SK-N-SH (cell line): Measurements from ENCODE around the gene ASTL.

Experiments used
- CHD2 ChIP-seq: fragments of 150-350 bp; IDR thresholded peaks from 2 replicates; pipeline ENCODE4 v1.6.1; 2018; ENCODE audit warnings: low read length; ENCODE audit not compliant: partially characterized antibody
- EZH2phosphoT487 ChIP-seq: fragments of 200-600 bp; sonication (generic); IDR thresholded peaks from 2 replicates; pipeline ENCODE4 v1.6.1; 2017; ENCODE audit warnings: low read depth, mixed run types, mild to moderate bottlenecking, antibody characterized with exemption, moderate library complexity, borderline replicate concordance
- FOXJ3 ChIP-seq: sonication (generic); formaldehyde crosslinking; IDR thresholded peaks from 2 replicates; pipeline ENCODE4 v1.5.1; 2020; ENCODE audit warnings: mild to moderate bottlenecking, missing genetic modification reagents
- GATA2 ChIP-seq: sonication (generic); formaldehyde crosslinking; IDR thresholded peaks from 2 replicates; pipeline ENCODE4 v1.5.0; 2020; ENCODE audit warnings: mild to moderate bottlenecking, missing genetic modification reagents
- JUND ChIP-seq: IDR thresholded peaks from 2 replicates; pipeline ENCODE4 v1.4.0; 2012
- MXI1 ChIP-seq: IDR thresholded peaks from 2 replicates; pipeline ENCODE4 v1.6.1; 2012; ENCODE audit warnings: mild to moderate bottlenecking, low read depth, low read length, improper control_type of control experiment
- POLR2AphosphoS5 ChIP-seq: IDR thresholded peaks from 2 replicates; pipeline ENCODE4 v1.6.1; 2012; ENCODE audit warnings: low read depth, low read length
- RCOR1 ChIP-seq: fragments of 150-350 bp; IDR thresholded peaks from 2 replicates; pipeline ENCODE4 v1.6.1; 2017; ENCODE audit warnings: antibody characterized with exemption, low read length
- TF ChIP-seq, protein P1 (sequence below): fragments of 200-600 bp; sonication (generic); IDR thresholded peaks from 2 replicates; pipeline ENCODE4 v1.6.1; 2017; ENCODE audit warnings: antibody characterized with exemption, mild to moderate bottlenecking, moderate library complexity
- TF ChIP-seq, protein P2 (sequence below): fragments of 150-350 bp; IDR thresholded peaks from 2 replicates; pipeline ENCODE4 v1.6.1; 2016; ENCODE audit warnings: mild to moderate bottlenecking, low read depth, low read length
- TF ChIP-seq, protein P3 (sequence below): IDR thresholded peaks from 2 replicates; pipeline ENCODE4 v1.4.0; 2012; ENCODE audit warnings: low read depth

DNA sequence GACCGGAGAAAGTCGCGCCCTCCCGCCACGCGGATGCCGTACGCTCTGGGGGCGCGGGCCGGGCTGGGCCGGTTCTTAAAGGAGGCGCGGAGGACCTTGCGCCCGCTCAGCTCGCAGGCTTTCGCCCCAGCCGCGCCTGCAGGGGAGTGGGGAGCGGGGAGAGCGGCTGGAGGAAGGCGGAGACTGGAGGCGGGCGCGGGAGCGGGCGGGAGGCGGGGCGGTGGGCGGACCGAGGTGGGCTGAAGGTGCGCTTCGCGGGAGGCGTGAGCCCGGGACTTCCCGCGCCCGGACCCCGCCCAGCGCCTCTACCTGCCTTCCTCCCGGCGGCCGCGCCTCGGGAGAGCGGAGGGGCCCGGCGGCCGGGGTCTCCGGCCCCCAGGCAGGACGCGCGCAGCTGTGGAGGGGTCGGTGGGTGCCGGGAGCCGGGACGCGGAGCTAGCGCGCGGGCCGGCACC is 21.9 kb downstream of the ASTL start, which contains the start of gene ADRA2B:
- TF ChIP-seq FOXJ3 (CRISPR knock-in tag): no peak
- no peak for TF ChIP-seq POLR2AphosphoS5
- TF ChIP-seq, protein P1, sequence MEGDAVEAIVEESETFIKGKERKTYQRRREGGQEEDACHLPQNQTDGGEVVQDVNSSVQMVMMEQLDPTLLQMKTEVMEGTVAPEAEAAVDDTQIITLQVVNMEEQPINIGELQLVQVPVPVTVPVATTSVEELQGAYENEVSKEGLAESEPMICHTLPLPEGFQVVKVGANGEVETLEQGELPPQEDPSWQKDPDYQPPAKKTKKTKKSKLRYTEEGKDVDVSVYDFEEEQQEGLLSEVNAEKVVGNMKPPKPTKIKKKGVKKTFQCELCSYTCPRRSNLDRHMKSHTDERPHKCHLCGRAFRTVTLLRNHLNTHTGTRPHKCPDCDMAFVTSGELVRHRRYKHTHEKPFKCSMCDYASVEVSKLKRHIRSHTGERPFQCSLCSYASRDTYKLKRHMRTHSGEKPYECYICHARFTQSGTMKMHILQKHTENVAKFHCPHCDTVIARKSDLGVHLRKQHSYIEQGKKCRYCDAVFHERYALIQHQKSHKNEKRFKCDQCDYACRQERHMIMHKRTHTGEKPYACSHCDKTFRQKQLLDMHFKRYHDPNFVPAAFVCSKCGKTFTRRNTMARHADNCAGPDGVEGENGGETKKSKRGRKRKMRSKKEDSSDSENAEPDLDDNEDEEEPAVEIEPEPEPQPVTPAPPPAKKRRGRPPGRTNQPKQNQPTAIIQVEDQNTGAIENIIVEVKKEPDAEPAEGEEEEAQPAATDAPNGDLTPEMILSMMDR: no peak
- TF ChIP-seq, protein P2, sequence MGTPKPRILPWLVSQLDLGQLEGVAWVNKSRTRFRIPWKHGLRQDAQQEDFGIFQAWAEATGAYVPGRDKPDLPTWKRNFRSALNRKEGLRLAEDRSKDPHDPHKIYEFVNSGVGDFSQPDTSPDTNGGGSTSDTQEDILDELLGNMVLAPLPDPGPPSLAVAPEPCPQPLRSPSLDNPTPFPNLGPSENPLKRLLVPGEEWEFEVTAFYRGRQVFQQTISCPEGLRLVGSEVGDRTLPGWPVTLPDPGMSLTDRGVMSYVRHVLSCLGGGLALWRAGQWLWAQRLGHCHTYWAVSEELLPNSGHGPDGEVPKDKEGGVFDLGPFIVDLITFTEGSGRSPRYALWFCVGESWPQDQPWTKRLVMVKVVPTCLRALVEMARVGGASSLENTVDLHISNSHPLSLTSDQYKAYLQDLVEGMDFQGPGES: no peak
- TF ChIP-seq MXI1: no peak
- no peak for TF ChIP-seq GATA2 (CRISPR knock-in tag)
- no peak for TF ChIP-seq CHD2
- no peak for TF ChIP-seq EZH2phosphoT487
- no peak for TF ChIP-seq RCOR1
- TF ChIP-seq, protein P3, sequence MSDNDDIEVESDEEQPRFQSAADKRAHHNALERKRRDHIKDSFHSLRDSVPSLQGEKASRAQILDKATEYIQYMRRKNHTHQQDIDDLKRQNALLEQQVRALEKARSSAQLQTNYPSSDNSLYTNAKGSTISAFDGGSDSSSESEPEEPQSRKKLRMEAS: no peak
- TF ChIP-seq JUND: no peak
